GM23338 (cell line): ENCODE data around the gene SPP2. TPM values are rescaled to one million over a fixed set of nuclear protein-coding genes. Genes with fewer than 3 reads are reported as not detected.

ENCODE experiments used
- ATAC-seq: fragments of 200-7000 bp; cut with Tn5 transposase; 3 replicates; pipeline ENCODE4 v1.9.1; 2020
- DNase-seq: peaks from one replicate; pipeline ENCODE4 v3.0.0-alpha.2; 2015; ENCODE audit warnings: low spot score
- H2AFZ ChIP-seq: fragments of 200-600 bp; sonication (generic); 2 replicates; pipeline ENCODE4 v1.8.0; 2016; ENCODE audit warnings: antibody characterized with exemption, mild to moderate bottlenecking, moderate library complexity
- H3F3A ChIP-seq: fragments of 200-600 bp; sonication (generic); replicated peaks from 2 replicates; pipeline ENCODE4 v1.8.0; 2017; ENCODE audit warnings: antibody characterized with exemption, mixed run types, low read depth
- H3K27ac ChIP-seq: fragments of 200-600 bp; sonication (generic); 2 replicates; pipeline ENCODE4 v1.6.1; 2016; ENCODE audit warnings: low read depth
- H3K27me3 ChIP-seq: fragments of 200-600 bp; sonication (generic); 2 replicates; pipeline ENCODE4 v1.8.0; 2016; ENCODE audit warnings: mild to moderate bottlenecking, mixed run types, moderate library complexity; ENCODE audit not compliant: insufficient read depth
- H3K36me3 ChIP-seq: fragments of 200-600 bp; sonication (generic); 2 replicates; pipeline ENCODE4 v1.8.0; 2016; ENCODE audit warnings: mild to moderate bottlenecking; ENCODE audit not compliant: insufficient read depth
- H3K4me1 ChIP-seq: fragments of 200-600 bp; sonication (generic); 2 replicates; pipeline ENCODE4 v1.8.0; 2016; ENCODE audit warnings: mild to moderate bottlenecking, moderate library complexity; ENCODE audit not compliant: insufficient read depth
- H3K4me2 ChIP-seq: fragments of 200-600 bp; sonication (generic); 2 replicates; pipeline ENCODE4 v1.7.1; 2017; ENCODE audit warnings: mixed run types
- H3K4me3 ChIP-seq: fragments of 200-600 bp; sonication (generic); 2 replicates; pipeline ENCODE4 v1.6.1; 2016; ENCODE audit warnings: mixed run types
- H3K79me2 ChIP-seq: fragments of 200-600 bp; sonication (generic); replicated peaks from 2 replicates; pipeline ENCODE4 v1.8.0; 2017; ENCODE audit warnings: mild to moderate bottlenecking; ENCODE audit not compliant: insufficient read depth
- H3K9me2 ChIP-seq: fragments of 200-600 bp; sonication (generic); 2 replicates; pipeline ENCODE4 v1.8.0; 2017; ENCODE audit not compliant: insufficient read depth
- H4K20me1 ChIP-seq: fragments of 200-600 bp; sonication (generic); replicated peaks from 2 replicates; pipeline ENCODE4 v1.8.0; 2017; ENCODE audit warnings: mild to moderate bottlenecking; ENCODE audit not compliant: insufficient read depth
- H3K27ac Mint-ChIP-seq: 2 replicates; pipeline ENCODE4 v1.8.0; 2020; ENCODE audit warnings: inconsistent platforms, mild to moderate bottlenecking, moderate library complexity, mixed read lengths
- H3K27me3 Mint-ChIP-seq: 3 replicates; pipeline ENCODE4 v1.8.0; 2022; ENCODE audit warnings: low read depth, mild to moderate bottlenecking, moderate library complexity, mixed read lengths, inconsistent platforms; ENCODE audit not compliant: insufficient read depth, poor library complexity
- H3K36me3 Mint-ChIP-seq: 3 replicates; pipeline ENCODE4 v1.8.0; 2021; ENCODE audit warnings: low read depth, mild to moderate bottlenecking, inconsistent platforms, moderate library complexity, mixed read lengths
- H3K4me1 Mint-ChIP-seq: 3 replicates; pipeline ENCODE4 v1.8.0; 2020; ENCODE audit warnings: mild to moderate bottlenecking, inconsistent platforms, mixed read lengths
- H3K4me3 Mint-ChIP-seq: 3 replicates; pipeline ENCODE4 v1.8.0; 2021; ENCODE audit warnings: moderate library complexity, mild to moderate bottlenecking, inconsistent platforms, mixed read lengths
- H3K9me3 Mint-ChIP-seq: 3 replicates; pipeline ENCODE4 v1.8.0; 2020; ENCODE audit warnings: moderate library complexity, mild to moderate bottlenecking, inconsistent platforms, mixed read lengths
- CREB1 ChIP-seq: fragments of 250-450 bp; sonication (Bioruptor Pico); IDR thresholded peaks from 2 replicates; pipeline ENCODE4 v1.5.0; 2020; ENCODE audit warnings: low read depth, mild to moderate bottlenecking, moderate library complexity
- EZH2 ChIP-seq: fragments of 200-600 bp; sonication (generic); IDR thresholded peaks from one replicate; pipeline ENCODE4 v1.8.0; 2017; ENCODE audit warnings: antibody characterized with exemption, mild to moderate bottlenecking, low read depth; ENCODE audit not compliant: unreplicated experiment
- EZH2phosphoT487 ChIP-seq: fragments of 200-600 bp; sonication (generic); IDR thresholded peaks from one replicate; pipeline ENCODE4 v1.8.1; 2018; ENCODE audit warnings: antibody characterized with exemption; ENCODE audit not compliant: unreplicated experiment
- JUNB ChIP-seq: IDR thresholded peaks from one replicate; pipeline ENCODE4 v1.6.1; 2016; ENCODE audit warnings: antibody characterized with exemption; ENCODE audit not compliant: unreplicated experiment
- NANOG ChIP-seq: IDR thresholded peaks from 2 replicates; pipeline ENCODE4 v1.6.1; 2016; ENCODE audit warnings: antibody characterized with exemption, borderline replicate concordance
- POLR2AphosphoS5 ChIP-seq: IDR thresholded peaks from 2 replicates; pipeline ENCODE4 v1.6.1; 2016; ENCODE audit warnings: antibody characterized with exemption, low read depth
- REST ChIP-seq: IDR thresholded peaks from one replicate; pipeline ENCODE4 v1.6.1; 2018; ENCODE audit warnings: antibody characterized with exemption; ENCODE audit not compliant: unreplicated experiment
- STAT1 ChIP-seq: IDR thresholded peaks from one replicate; pipeline ENCODE4 v1.6.1; 2016; ENCODE audit warnings: antibody characterized with exemption; ENCODE audit not compliant: unreplicated experiment
- ZNF114 ChIP-seq: fragments of 250-450 bp; sonication (Bioruptor Pico); IDR thresholded peaks from 2 replicates; pipeline ENCODE4 v1.5.0; 2020; ENCODE audit warnings: mild to moderate bottlenecking, moderate library complexity
- ZNF331 ChIP-seq: fragments of 250-450 bp; sonication (Bioruptor Pico); IDR thresholded peaks from 2 replicates; pipeline ENCODE4 v1.5.0; 2020; ENCODE audit warnings: low read depth, mild to moderate bottlenecking, moderate library complexity
- ZNF462 ChIP-seq: fragments of 250-450 bp; sonication (Bioruptor Pico); IDR thresholded peaks from 2 replicates; pipeline ENCODE4 v1.5.0; 2020; ENCODE audit warnings: mild to moderate bottlenecking, moderate library complexity
- long read RNA-seq: library from polyadenylated mRNA; unstranded; transcript quantifications from one replicate; pipeline ENCODE4 v2.0.0, GENCODE V29; 2020; ENCODE audit not compliant: unreplicated experiment
- polyA plus RNA-seq: library from polyadenylated mRNA; unstranded; fragments of >200 nt; fragmentation: Nextera tagmentation; extraction: Ambion mirVana; gene quantifications from 2 replicates; pipeline ENCODE4 v1.2.1, GENCODE V29; 2016
- total RNA-seq: library from RNA; depleted of rRNA; stranded (reverse); fragments of >200 nt; shearing (Covaris generic); gene quantifications from 2 replicates; pipeline ENCODE4 v1.2.3, GENCODE V29; 2014; rRNA removed
- TF ChIP-seq, protein P1 (sequence below): IDR thresholded peaks from 2 replicates; pipeline ENCODE4 v1.6.1; 2016; ENCODE audit warnings: antibody characterized with exemption
- TF ChIP-seq, protein P2 (sequence below), 2 experiments: fragments of 200-600 bp in 1 of 2; sonication (generic) in 1 of 2; conservative IDR thresholded peaks; 2 replicates each; pipeline versions ENCODE4 v1.5.1 to v1.6.1; 2016 to 2017; ENCODE audit warnings: antibody characterized with exemption in 2 of 2, low read depth in 2 of 2, mild to moderate bottlenecking in 2 of 2, moderate library complexity in 1 of 2

Gene SPP2, protein sequence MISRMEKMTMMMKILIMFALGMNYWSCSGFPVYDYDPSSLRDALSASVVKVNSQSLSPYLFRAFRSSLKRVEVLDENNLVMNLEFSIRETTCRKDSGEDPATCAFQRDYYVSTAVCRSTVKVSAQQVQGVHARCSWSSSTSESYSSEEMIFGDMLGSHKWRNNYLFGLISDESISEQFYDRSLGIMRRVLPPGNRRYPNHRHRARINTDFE
- not detected in 2 replicates for total RNA-seq
- not detected in 2 replicates for polyA plus RNA-seq
- long read RNA-seq = 0 reads

DNA sequence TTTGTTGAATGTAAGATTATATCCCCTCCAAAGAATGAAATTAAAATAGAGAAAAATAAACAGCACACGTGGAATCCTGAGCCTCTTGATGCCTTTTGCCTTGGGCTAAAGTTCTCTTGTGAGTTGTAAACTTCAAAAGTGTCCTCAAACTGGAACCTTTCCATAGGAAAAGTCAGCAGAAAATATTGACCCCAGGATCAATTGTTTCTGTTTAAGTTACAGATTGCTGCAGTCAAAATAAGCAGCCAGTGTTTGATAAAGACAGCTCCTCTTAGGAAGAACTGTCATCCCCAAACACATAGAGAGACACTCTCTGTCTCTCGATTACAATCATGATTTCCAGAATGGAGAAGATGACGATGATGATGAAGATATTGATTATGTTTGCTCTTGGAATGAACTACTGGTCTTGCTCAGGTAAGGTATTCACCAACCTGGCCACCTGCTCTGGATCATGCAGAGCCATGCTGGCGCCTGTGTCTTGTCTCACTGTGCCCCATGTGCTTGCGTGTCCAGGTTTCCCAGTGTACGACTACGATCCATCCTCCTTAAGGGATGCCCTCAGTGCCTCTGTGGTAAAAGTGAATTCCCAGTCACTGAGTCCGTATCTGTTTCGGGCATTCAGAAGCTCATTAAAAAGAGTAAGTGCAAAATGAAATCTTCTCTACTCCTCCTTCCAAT lies at the start of gene SPP2:
TSS of gene SPP2 (plus strand) at position 248 of the 681 bp plus-strand sequence. CDS start at position 333, 85 bp downstream.
- Histone ChIP-seq H4K20me1 (no peaks in the 10 kb centered on the region), H3K4me3 (no peak within 1 kb of the TSS), H3K27me3 (no peaks in the 10 kb centered on the region), H3K79me2 (no peaks in the 10 kb centered on the region), H3K36me3 (no peaks in the 10 kb centered on the region), H2AFZ (0 out of 2 replicates have a peak within 1 kb of the TSS, but pooled peaks have one; percentile 1), H3K4me2 (peak within 1 kb of the TSS; percentile 34; the same call in 1 of the 2 replicates), H3K9me2 (0 out of 2 replicates have a peak, but pooled peaks cover 21% of the 10 kb centered on the region), H3K27ac (no peak within 1 kb of the TSS), H3F3A (no peaks in the 10 kb centered on the region), H3K4me1 (0 out of 2 replicates have a peak, but pooled peaks cover 5% of the 10 kb centered on the region)
- Mint-ChIP-seq H3K36me3 (no peaks in the 10 kb centered on the region), H3K27ac (no peak within 1 kb of the TSS), H3K4me1 (peaks cover 9% of the 10 kb centered on the region), H3K27me3 (peaks cover 3% of the 10 kb centered on the region), H3K4me3 (no peak within 1 kb of the TSS), H3K9me3 (no peaks in the 10 kb centered on the region)
- no peak for DNase-seq
- no peak for ATAC-seq
- TF ChIP-seq CREB1 (CRISPR knock-in tag) (no peak), JUNB (no peak), EZH2phosphoT487 (no peak), NANOG (no peak), REST (no peak), EZH2 (no peak), ZNF462 (no peak), STAT1 (no peak), ZNF331 (CRISPR knock-in tag) (no peak), ZNF114 (CRISPR knock-in tag) (no peak), POLR2AphosphoS5 (no peak)
- TF ChIP-seq, protein P1, sequence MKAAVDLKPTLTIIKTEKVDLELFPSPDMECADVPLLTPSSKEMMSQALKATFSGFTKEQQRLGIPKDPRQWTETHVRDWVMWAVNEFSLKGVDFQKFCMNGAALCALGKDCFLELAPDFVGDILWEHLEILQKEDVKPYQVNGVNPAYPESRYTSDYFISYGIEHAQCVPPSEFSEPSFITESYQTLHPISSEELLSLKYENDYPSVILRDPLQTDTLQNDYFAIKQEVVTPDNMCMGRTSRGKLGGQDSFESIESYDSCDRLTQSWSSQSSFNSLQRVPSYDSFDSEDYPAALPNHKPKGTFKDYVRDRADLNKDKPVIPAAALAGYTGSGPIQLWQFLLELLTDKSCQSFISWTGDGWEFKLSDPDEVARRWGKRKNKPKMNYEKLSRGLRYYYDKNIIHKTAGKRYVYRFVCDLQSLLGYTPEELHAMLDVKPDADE = no peak
- TF ChIP-seq, protein P2, sequence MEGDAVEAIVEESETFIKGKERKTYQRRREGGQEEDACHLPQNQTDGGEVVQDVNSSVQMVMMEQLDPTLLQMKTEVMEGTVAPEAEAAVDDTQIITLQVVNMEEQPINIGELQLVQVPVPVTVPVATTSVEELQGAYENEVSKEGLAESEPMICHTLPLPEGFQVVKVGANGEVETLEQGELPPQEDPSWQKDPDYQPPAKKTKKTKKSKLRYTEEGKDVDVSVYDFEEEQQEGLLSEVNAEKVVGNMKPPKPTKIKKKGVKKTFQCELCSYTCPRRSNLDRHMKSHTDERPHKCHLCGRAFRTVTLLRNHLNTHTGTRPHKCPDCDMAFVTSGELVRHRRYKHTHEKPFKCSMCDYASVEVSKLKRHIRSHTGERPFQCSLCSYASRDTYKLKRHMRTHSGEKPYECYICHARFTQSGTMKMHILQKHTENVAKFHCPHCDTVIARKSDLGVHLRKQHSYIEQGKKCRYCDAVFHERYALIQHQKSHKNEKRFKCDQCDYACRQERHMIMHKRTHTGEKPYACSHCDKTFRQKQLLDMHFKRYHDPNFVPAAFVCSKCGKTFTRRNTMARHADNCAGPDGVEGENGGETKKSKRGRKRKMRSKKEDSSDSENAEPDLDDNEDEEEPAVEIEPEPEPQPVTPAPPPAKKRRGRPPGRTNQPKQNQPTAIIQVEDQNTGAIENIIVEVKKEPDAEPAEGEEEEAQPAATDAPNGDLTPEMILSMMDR (conservative IDR thresholded peaks at IDR 0.05; ENCODE audit: low read depth in 2 of 2) = no peak
